OCI-LY7 (cell line): ENCODE results near the gene KREMEN2.

Source experiments
- EZH2phosphoT487 ChIP-seq: fragments of 200-600 bp; sonication (generic); IDR thresholded peaks from 2 replicates; pipeline ENCODE4 v1.6.1; 2018; ENCODE audit warnings: low read depth, borderline replicate concordance, mild to moderate bottlenecking, mixed run types, antibody characterized with exemption, low read length, moderate library complexity, mixed read lengths
- TF ChIP-seq, protein P1 (sequence below): fragments of 200-600 bp; sonication (generic); conservative IDR thresholded peaks from 2 replicates; pipeline ENCODE4 v1.5.1; 2014; ENCODE audit warnings: mild to moderate bottlenecking, antibody characterized with exemption, low read length, moderate library complexity, mixed read lengths

DNA sequence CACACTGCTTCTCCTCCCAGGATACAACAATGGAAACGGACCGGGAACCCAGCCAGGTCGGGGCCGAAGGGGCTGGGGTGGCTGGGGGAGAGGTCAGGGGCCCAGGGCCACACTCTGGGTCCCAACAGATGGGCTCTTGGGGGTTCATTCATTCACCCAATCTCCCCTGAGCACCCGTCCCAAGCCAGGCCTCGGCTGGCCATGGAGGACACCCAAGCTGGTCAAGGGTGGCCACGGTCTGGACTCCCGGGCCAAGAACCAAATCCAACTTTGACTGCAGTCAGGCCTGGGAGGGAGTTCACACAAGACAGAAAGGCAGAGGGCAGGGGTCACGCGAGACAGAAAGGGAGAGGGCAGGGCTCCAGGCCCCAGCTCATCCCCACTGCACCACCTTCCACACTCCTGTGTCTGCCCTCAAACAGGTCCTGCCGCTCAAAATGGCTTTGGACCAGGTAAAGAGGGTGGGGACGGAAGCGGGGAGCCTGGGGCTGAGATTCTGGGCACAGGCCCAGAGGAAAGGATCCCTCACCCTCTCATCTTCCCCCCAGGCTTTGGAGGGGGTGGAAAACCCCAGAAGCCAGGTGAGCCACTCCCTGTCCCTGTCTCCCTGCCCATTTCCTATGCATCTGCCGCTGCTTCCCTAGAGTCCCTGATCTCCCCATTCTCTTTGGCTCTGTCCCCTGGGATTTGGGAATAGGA lies 28.5 kb downstream of the KREMEN2 start:
- TF ChIP-seq, protein P1, sequence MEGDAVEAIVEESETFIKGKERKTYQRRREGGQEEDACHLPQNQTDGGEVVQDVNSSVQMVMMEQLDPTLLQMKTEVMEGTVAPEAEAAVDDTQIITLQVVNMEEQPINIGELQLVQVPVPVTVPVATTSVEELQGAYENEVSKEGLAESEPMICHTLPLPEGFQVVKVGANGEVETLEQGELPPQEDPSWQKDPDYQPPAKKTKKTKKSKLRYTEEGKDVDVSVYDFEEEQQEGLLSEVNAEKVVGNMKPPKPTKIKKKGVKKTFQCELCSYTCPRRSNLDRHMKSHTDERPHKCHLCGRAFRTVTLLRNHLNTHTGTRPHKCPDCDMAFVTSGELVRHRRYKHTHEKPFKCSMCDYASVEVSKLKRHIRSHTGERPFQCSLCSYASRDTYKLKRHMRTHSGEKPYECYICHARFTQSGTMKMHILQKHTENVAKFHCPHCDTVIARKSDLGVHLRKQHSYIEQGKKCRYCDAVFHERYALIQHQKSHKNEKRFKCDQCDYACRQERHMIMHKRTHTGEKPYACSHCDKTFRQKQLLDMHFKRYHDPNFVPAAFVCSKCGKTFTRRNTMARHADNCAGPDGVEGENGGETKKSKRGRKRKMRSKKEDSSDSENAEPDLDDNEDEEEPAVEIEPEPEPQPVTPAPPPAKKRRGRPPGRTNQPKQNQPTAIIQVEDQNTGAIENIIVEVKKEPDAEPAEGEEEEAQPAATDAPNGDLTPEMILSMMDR: no peak
- TF ChIP-seq EZH2phosphoT487: no peak
